T-helper 2 cell treated with Interferon-gamma antibody and Interleukin-4, amounts not matched to agents 5 μg/mL and 100 μg/mL, for 36 hours (primary cell): Measurements from ENCODE around the gene KMT2B.

Experiments
- DNase-seq: peaks from one replicate; pipeline ENCODE4 v3.0.0; 2021; ENCODE audit warnings: low spot score
- H3K27ac Mint-ChIP-seq: one replicate; pipeline ENCODE4 v1.8.0; 2021; ENCODE audit warnings: mild to moderate bottlenecking, mixed read lengths
- H3K27me3 Mint-ChIP-seq: one replicate; pipeline ENCODE4 v1.8.0; 2021; ENCODE audit warnings: low read depth, mixed read lengths
- H3K36me3 Mint-ChIP-seq: one replicate; pipeline ENCODE4 v1.8.0; 2021; ENCODE audit warnings: low read depth, mixed read lengths
- H3K4me1 Mint-ChIP-seq: one replicate; pipeline ENCODE4 v1.8.0; 2021; ENCODE audit warnings: low read depth, mixed read lengths
- H3K4me3 Mint-ChIP-seq: one replicate; pipeline ENCODE4 v1.8.0; 2022; ENCODE audit warnings: mild to moderate bottlenecking, moderate library complexity, mixed read lengths
- H3K9me3 Mint-ChIP-seq: one replicate; pipeline ENCODE4 v1.8.0; 2021; ENCODE audit warnings: mixed read lengths

Gene KMT2B

DNA sequence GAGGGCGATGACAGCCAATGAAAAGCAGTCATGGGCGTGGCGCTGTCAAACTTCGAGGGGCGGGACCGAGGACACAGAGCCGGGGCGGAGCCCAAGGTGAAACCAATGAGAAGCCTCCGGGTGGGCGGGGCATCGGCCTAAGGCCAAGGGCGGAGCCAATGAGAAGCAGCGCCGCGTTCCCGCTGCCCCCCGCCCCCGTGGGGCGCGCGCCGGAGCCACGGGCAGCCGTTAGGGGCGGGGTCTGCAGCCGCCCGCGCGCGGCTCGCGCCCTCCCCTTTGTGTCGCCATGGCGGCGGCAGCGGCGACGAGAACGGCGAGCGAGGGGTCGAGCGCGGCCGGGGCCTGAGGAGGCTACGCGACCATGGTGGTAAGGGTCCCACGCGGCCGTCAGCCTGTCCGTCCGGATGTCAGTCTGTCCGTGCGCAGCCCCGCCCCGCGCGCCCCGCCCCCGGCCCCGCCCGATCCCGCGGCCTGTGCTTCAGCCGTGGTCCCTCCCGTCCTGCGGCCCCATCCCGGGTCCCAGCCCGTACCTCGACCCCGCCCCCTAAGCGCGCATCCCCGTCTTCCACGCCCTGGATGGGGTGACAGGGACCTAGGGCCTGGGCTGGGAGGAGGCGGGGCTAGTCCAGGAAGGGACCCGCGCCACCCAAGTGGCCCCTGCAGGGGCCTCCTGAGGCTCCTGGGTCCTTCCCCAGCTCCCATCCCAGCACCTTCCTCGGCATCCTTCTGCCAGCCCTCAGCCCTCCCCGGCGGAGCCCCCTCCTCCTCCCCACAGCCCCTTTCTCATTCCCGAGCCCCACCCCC, 57.7 kb downstream of the KMT2B start, which contains the start of gene ARHGAP33:
Gene ARHGAP33, plus strand, starts transcription at position 267 of the 804 bp plus-strand sequence. Its CDS starts 95 bp downstream, at position 362.
- Mint-ChIP-seq H3K4me1 (peaks cover 18% of the 10 kb centered on the region), H3K36me3 (peaks cover 17% of the 10 kb centered on the region), H3K27ac (peak within 1 kb of the TSS; percentile 88), H3K9me3 (no peaks in the 10 kb centered on the region), H3K4me3 (peak within 1 kb of the TSS; percentile 92), H3K27me3 (no peaks in the 10 kb centered on the region)
- peak; percentile 99 for DNase-seq

DNA sequence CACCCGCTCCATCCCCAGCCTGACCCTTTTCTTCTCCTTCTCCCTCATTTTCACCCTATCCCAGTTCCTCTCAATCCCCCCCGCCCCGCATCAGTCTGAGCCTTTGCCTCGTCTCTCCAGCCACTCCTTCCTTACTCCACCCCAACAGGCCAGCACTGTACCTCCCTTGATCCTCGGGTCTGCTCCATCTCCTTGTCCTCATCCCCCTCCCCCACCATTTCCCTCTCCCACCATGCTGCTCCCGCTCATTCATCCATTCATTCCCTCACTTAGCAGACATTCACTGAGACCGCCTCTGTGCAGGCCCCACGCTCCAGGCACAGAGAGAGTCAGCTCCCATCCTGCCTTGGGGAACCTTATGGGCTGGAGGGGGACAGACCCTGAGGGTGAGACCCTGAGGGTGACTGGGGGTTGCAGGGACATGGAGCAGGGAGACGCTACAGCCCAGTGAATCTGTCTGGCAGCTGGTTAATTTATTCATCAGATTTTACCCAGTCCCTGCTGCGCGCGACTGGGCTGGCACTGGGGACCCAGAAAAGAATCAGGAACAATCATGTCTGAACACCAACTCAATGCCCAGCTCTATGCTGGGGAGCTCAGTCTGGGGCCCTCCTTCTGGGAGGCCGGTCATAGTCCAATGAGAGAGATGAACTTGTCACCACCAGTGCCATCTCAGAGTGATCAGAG, 58.4 kb downstream of the KMT2B start:
- no peaks in the 10 kb centered on the region for H3K9me3 Mint-ChIP-seq
- H3K36me3 Mint-ChIP-seq = peaks cover 16% of the 10 kb centered on the region
- H3K4me3 Mint-ChIP-seq = peak overlapping the region; percentile 88
- H3K27ac Mint-ChIP-seq = peak overlapping the region; percentile 88
- DNase-seq = no peak
- H3K4me1 Mint-ChIP-seq = peaks cover 18% of the 10 kb centered on the region
- no peaks in the 10 kb centered on the region for H3K27me3 Mint-ChIP-seq

DNA sequence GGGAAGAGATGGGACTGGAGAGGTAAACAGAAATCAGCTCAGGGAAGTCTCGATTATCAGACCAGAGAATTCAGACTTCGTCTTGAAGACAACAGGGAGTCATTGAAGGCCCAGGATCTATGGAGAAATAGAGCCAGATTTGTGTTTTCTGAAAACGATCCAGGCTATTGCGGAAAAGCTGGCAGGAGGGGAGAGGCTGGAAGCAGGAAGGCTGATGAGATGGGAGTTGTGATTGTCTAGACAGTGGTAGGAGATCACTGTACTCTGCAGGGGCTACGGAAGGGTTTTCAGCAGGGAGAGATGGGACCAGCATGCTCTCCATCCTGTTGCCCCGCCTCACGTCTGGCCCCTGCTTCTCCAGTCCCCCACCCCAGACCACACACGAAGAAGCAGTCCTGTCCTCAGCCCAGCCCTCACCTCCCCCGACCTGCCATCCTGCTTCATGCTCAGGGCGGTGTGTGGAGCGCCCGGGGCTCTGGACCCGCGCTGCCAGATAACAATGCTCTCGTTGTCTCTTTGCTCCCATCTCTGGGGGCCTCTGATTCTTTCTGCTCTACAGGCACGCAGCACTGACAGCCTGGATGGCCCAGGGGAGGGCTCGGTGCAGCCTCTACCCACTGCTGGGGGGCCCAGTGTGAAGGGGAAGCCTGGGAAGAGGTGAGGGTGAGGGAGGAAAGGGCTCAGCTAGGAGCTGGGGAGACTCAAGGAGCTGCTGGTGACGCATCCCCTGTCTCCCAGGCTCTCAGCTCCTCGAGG, 59.5 kb downstream of the KMT2B start:
- H3K36me3 Mint-ChIP-seq = peaks cover 16% of the 10 kb centered on the region

DNA sequence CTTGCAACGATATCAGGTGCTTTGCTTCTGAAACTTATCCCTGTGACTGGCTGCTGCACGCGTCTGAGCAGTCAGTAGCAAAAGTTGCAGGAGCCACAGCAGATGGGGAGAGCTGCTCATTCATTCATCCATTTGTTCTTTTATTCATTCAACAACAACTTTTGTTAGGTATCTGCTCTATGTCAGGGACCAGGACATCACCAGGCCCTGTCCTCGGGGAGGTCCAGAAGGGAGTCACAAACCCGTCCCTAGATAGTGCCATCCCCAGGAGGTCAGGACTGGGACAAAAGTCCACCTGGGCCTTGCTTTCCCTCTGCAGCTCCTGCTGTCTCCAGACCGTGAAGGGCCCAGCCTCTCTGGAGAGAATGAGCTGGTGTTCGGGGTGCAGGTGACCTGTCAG, 60.2 kb downstream of the KMT2B start:
- Mint-ChIP-seq H3K4me3 (peak overlapping the region; percentile 26), H3K36me3 (peaks cover 18% of the 10 kb centered on the region), H3K27me3 (no peaks in the 10 kb centered on the region), H3K9me3 (no peaks in the 10 kb centered on the region), H3K27ac (no peak overlapping the region), H3K4me1 (peaks cover 18% of the 10 kb centered on the region)
- DNase-seq = no peak

More for the DNA sequence above, 59.5 kb downstream of the KMT2B start:
- DNase-seq = no peak
- Mint-ChIP-seq H3K27me3 (no peaks in the 10 kb centered on the region), H3K4me1 (peaks cover 18% of the 10 kb centered on the region), H3K4me3 (peak overlapping the region; percentile 88), H3K27ac (no peak overlapping the region), H3K9me3 (no peaks in the 10 kb centered on the region)

DNA sequence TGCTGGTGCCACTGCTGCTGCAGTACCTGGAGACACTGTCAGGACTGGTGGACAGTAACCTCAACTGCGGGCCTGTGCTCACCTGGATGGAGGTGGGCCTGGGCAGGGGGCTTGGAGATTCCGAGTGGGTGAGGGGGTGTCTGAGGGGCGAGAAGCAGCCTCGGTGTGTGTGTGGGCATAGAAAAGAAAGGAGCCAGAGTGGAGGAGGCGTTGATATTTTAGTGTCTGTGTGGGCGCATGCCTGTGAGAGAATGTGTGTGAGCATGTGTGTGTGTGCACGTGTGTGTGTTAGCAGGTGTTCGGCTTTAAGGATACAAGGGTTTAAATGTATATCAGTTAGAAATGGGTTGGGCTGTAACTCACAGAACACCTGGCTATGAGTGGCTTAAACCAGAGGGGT, 61.2 kb downstream of the KMT2B start:
- H3K36me3 Mint-ChIP-seq = peaks cover 24% of the 10 kb centered on the region
- H3K27me3 Mint-ChIP-seq = no peaks in the 10 kb centered on the region

DNA sequence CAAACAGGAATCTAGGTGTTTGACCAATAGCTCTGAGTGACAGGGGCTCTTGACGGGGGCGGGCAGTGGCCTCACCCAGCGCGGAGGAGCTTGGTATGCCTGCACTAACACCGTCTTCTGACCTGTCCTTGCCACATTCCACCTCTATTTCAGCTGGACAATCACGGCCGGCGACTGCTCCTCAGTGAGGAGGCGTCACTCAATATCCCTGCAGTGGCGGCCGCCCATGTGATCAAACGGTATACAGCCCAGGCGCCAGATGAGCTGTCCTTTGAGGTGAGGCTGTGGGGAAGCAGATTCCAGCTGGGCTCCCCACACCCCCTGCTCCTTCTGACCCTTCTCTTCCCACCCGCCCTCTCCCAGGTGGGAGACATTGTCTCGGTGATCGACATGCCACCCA, 62.3 kb downstream of the KMT2B start:
- Mint-ChIP-seq H3K4me1 (peaks cover 12% of the 10 kb centered on the region), H3K4me3 (no peak overlapping the region), H3K9me3 (no peaks in the 10 kb centered on the region), H3K27me3 (no peaks in the 10 kb centered on the region), H3K27ac (no peak overlapping the region), H3K36me3 (peaks cover 24% of the 10 kb centered on the region)
- DNase-seq = no peak

More for the DNA sequence above, 61.2 kb downstream of the KMT2B start:
- peaks cover 19% of the 10 kb centered on the region for H3K4me1 Mint-ChIP-seq
- no peak for DNase-seq
- no peak overlapping the region for H3K4me3 Mint-ChIP-seq
- no peaks in the 10 kb centered on the region for H3K9me3 Mint-ChIP-seq
- no peak overlapping the region for H3K27ac Mint-ChIP-seq

DNA sequence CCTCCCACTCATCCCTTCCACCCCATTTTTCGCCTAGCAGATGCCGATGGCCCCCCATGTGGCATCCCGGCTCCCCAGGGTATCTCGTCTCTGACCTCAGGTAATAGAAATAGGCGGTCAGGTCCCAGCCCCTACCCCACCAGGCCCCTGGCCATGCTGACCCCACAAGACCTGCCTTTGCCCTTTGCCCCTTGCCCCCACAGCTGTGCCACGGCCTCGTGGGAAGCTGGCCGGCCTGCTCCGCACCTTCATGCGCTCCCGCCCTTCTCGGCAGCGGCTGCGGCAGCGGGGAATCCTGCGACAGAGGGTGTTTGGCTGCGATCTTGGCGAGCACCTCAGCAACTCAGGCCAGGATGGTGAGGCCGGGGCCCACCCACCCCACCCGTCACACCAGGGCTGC, 62.9 kb downstream of the KMT2B start:
- no peak for DNase-seq
- Mint-ChIP-seq H3K4me3 (no peak overlapping the region), H3K36me3 (peaks cover 24% of the 10 kb centered on the region), H3K27ac (no peak overlapping the region), H3K4me1 (peaks cover 12% of the 10 kb centered on the region), H3K27me3 (no peaks in the 10 kb centered on the region), H3K9me3 (no peaks in the 10 kb centered on the region)

DNA sequence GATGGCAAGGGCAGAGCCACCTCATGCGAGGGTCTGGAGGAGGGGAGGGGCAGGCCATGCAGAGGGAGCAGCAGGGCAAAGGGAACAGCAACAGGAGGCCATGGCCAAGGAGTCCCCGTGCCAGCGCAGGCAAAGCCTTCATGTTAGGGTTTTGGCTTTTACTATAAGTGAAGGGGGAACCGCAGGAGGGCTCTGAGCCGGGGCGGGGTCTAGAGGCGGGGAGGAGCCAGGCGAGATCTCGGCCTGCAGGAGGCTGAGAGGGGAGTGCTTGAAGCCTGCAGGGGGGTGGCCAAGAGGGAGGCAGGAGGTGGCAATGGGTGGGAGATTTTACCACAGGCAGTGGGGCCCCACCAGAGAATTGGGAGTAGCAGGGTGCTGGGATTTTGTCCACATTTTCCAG, 63.8 kb downstream of the KMT2B start:
- no peak overlapping the region for H3K27ac Mint-ChIP-seq
- peaks cover 5% of the 10 kb centered on the region for H3K4me1 Mint-ChIP-seq
- DNase-seq = no peak
- H3K9me3 Mint-ChIP-seq = no peaks in the 10 kb centered on the region
- no peaks in the 10 kb centered on the region for H3K27me3 Mint-ChIP-seq
- no peak overlapping the region for H3K4me3 Mint-ChIP-seq
- peaks cover 24% of the 10 kb centered on the region for H3K36me3 Mint-ChIP-seq

DNA sequence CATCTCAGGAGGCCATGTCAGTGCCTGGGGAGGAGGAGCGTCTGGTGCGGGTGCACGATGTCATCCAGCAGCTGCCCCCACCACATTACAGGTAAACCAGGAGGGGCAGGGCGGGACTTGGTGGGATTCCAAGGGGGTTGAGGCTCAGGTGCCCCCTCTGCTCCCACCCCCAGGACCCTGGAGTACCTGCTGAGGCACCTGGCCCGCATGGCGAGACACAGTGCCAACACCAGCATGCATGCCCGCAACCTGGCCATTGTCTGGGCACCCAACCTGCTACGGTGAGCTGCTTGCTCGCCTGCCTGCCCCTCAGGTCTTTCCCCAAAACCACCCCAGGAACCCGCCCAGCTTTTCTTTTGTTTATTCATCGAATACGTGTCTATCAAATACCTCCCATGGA, 64.8 kb downstream of the KMT2B start:
- H3K27ac Mint-ChIP-seq = no peak overlapping the region
- H3K9me3 Mint-ChIP-seq = no peaks in the 10 kb centered on the region

DNA sequence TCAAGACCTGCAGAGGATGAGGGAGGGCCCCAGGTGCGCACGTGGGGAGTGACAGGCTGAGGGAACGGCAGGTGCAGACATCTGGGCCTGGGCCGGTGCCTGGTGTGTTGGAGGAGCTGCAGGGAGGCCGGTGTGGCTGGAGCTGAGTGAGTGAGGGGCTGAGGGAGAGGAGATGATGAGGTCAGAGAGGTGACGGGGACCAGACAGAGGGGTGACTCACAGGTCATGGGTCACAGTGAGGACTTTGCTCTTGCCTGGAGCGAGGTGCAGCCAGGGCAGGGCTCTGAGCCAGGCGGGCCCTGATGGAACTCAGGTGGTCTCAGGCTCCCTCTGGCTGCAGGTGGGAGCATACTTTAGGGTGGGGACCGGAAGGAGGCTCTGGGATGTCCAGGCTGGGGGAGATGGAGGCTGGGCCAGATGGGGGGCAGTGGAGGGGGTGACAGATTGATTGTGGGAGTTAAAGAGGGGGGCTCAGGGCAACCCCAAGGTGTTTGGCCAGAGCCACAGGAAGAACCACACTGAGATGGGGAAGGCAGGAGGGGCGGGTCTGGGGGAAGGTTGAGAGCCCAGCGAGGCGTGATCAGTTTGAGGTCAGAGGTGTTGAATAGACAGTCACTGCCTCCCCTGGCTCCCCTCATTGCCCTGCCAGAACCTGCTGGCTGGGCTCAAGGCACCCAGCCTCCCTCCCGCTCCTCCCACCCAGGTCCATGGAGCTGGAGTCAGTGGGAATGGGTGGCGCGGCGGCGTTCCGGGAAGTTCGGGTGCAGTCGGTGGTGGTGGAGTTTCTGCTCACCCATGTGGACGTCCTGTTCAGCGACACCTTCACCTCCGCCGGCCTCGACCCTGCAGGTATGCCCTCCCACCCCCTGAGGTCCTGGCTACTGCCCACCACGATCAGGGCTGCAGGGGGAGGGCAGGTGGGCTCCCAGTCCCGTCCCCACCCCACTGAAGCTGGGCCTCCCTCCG, 65.9 kb downstream of the KMT2B start:
- Mint-ChIP-seq H3K9me3 (no peaks in the 10 kb centered on the region), H3K4me1 (peaks cover 1% of the 10 kb centered on the region), H3K36me3 (peaks cover 16% of the 10 kb centered on the region), H3K27ac (no peak overlapping the region), H3K4me3 (no peak overlapping the region), H3K27me3 (no peaks in the 10 kb centered on the region)
- no peak for DNase-seq

More for the DNA sequence above, 64.8 kb downstream of the KMT2B start:
- Mint-ChIP-seq H3K4me3 (no peak overlapping the region), H3K4me1 (peaks cover 1% of the 10 kb centered on the region), H3K36me3 (peaks cover 20% of the 10 kb centered on the region), H3K27me3 (no peaks in the 10 kb centered on the region)
- DNase-seq = no peak

DNA sequence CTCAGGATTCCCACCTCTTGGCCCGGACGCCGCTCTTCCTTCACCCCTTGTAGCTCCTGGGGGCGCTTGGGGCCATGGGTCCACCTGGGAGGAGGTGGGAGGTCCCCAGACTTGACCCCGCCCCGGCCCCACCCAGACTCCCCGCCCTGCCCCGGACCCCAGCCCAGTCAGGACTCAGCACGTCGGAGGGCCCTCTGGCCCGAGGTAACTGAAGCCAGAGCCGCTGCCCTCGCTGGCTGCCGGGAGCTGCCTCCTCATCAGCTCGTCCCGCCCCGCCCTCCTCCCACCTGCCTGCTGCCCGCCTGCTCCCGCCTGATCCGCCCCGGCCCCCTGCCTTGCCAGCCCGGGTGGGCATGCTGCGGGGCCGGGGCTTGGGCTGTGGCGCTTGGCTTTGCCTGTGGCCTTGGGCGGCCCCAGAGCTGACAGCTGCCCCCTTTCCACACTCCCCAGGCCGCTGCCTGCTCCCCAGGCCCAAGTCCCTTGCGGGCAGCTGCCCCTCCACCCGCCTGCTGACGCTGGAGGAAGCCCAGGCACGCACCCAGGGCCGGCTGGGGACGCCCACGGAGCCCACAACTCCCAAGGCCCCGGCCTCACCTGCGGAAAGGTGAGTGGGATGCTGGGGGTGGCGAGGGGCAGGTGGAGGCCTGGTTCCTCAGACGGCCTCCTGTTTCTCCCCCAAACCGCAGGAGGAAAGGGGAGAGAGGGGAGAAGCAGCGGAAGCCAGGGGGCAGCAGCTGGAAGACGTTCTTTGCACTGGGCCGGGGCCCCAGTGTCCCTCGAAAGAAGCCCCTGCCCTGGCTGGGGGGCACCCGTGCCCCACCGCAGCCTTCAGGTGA, 66.9 kb downstream of the KMT2B start:
- Mint-ChIP-seq H3K27ac (no peak overlapping the region), H3K4me3 (no peak overlapping the region), H3K9me3 (no peaks in the 10 kb centered on the region), H3K4me1 (peaks cover 1% of the 10 kb centered on the region), H3K27me3 (no peaks in the 10 kb centered on the region), H3K36me3 (peaks cover 10% of the 10 kb centered on the region)
- no peak for DNase-seq

DNA sequence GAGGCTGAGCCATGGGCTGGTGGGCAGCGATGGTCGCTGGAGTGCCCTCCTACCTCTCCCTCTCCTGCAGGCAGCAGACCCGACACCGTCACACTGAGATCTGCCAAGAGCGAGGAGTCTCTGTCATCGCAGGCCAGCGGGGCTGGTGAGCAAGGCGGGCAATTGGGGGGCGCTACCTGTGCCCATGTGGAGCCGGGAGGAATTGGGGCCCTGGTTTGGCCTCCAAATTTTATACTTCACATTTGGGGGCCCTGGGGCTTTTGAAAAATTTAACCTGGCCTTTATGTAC, 67.5 kb downstream of the KMT2B start:
- DNase-seq = no peak
- H3K4me3 Mint-ChIP-seq = no peak overlapping the region
- H3K4me1 Mint-ChIP-seq = peaks cover 1% of the 10 kb centered on the region
- no peak overlapping the region for H3K27ac Mint-ChIP-seq
- no peaks in the 10 kb centered on the region for H3K27me3 Mint-ChIP-seq
- no peaks in the 10 kb centered on the region for H3K9me3 Mint-ChIP-seq
- H3K36me3 Mint-ChIP-seq = peaks cover 10% of the 10 kb centered on the region
